ENCODE data around the gene CTNS. TPM values are rescaled to one million over a fixed set of nuclear protein-coding genes. Genes with fewer than 3 reads are reported as not detected.

CTNS gene
- total RNA-seq, 2 donors from 2014 or later = 6.6 to 23.3 TPM

DNA sequence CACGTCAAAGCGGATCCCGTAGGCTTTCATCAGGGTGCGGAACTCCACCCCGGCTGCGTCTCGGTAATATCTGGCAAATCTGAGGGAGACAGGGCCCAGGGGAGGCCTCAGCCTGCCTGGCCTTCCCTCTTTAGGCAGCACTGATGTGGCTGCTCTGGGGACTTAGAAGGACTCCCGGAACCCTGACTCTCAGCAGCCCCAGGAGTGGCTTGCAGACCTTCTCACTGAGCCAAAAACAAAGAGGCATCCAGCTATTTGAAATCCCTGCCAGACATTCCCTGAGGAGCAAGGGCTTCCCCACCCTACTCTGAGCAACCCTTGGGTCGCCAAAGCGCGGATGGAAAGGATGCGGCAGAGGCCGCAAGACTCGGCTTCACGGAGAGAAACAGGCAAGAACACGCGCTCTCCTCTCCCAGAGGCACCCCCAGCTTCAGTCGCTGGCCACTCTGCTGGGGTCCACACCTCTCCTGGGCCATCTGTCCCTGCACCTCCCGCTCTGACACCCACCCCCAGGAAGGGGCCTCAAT lies 51.5 kb downstream of the CTNS start:
- Histone ChIP-seq H3K27me3 (replicated peaks; ENCODE audit: insufficient read depth) (no peaks in the 10 kb centered on the region), H3K4me3 (no peak overlapping the region)
- no peak for ATAC-seq (ENCODE audit: insufficient number of reproducible peaks, low FRiP score, low read depth)

DNA sequence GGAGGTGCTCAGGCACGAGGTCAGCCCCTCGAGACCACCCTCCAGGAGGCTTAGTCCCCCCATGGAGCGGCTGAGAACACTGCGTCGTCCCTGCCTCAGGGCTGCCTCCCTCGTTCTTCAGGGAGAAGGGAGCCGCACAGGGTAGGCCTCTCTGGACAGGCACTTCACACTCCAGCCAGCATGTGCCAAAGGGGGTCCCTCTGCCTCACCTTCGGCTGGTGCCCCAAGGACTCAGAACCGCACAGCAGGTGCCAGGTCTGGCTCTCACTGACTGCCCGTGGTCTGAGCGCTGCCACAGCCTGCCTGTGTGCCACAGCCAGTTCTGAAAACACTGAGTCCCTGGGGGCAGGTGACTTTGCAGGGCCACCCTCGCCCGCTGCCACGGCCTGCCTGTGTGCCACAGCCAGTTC lies 52.3 kb downstream of the CTNS start:
- no peak overlapping the region for H3K27ac ChIP-seq
- H3K9me3 ChIP-seq = no peaks in the 10 kb centered on the region
- TF ChIP-seq, protein P1, sequence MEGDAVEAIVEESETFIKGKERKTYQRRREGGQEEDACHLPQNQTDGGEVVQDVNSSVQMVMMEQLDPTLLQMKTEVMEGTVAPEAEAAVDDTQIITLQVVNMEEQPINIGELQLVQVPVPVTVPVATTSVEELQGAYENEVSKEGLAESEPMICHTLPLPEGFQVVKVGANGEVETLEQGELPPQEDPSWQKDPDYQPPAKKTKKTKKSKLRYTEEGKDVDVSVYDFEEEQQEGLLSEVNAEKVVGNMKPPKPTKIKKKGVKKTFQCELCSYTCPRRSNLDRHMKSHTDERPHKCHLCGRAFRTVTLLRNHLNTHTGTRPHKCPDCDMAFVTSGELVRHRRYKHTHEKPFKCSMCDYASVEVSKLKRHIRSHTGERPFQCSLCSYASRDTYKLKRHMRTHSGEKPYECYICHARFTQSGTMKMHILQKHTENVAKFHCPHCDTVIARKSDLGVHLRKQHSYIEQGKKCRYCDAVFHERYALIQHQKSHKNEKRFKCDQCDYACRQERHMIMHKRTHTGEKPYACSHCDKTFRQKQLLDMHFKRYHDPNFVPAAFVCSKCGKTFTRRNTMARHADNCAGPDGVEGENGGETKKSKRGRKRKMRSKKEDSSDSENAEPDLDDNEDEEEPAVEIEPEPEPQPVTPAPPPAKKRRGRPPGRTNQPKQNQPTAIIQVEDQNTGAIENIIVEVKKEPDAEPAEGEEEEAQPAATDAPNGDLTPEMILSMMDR (IDR thresholded peaks at IDR 0.05) = no peak
- H3K4me3 ChIP-seq = no peak overlapping the region
- DNase-seq (ENCODE audit: low spot score) = no peak
- no peaks in the 10 kb centered on the region for H3K36me3 ChIP-seq
- H3K27me3 ChIP-seq (replicated peaks; ENCODE audit: insufficient read depth) = no peaks in the 10 kb centered on the region
- no peaks in the 10 kb centered on the region for H3K4me1 ChIP-seq (ENCODE audit: control insufficient read depth in 1 of 2, low read depth in 2 of 2)
- ATAC-seq (ENCODE audit: insufficient number of reproducible peaks, low FRiP score, low read depth) = no peak

More for the DNA sequence above, 51.5 kb downstream of the CTNS start:
- DNase-seq (ENCODE audit: low spot score) = no peak
- no peak overlapping the region for H3K27ac ChIP-seq
- H3K4me1 ChIP-seq (ENCODE audit: control insufficient read depth in 1 of 2, low read depth in 2 of 2) = no peaks in the 10 kb centered on the region
- no peaks in the 10 kb centered on the region for H3K9me3 ChIP-seq
- TF ChIP-seq, protein P1 (IDR thresholded peaks at IDR 0.05) = no peak
- H3K36me3 ChIP-seq = no peaks in the 10 kb centered on the region

DNA sequence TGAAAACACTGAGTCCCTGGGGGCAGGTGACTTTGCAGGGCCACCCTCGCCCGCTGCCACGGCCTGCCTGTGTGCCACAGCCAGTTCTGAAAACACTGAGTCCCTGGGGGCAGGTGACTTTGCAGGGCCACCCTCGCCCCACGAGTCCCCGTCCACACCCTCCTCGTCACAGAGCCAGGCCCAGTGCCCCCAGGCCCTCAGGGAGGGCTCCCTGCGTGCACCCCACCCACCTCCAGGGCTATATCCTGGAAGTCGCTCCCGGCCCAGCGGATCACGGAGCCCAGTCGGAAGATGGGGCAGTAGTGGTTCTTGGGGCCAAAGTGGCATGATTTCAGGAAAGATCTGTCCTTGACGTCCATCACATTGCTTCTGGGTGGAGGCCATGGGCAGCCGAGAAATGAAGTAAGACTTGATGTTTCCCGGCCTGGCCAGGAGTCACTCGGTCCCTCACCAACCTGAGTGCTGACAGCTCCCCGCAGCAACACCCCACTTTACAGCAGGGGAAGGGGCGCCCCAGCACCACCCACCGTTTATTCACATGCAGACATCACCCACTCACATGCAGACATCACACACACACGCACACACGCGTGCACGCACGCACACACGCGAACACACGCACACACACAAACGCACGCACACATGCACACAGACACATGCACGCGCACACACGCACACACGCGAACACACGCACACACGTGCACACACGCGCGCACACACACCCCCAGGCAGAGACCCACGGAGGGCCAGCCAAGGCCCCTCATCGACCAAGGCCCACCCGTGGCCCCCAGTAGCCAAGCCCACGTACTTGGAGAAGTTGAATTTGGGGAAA lies 52.9 kb downstream of the CTNS start:
- no peak for ATAC-seq (ENCODE audit: insufficient number of reproducible peaks, low FRiP score, low read depth)
- H3K27me3 ChIP-seq (replicated peaks; ENCODE audit: insufficient read depth) = peaks cover under 1% of the 10 kb centered on the region
- no peak overlapping the region for H3K27ac ChIP-seq
- no peaks in the 10 kb centered on the region for H3K9me3 ChIP-seq
- DNase-seq (ENCODE audit: low spot score) = no peak
- no peaks in the 10 kb centered on the region for H3K4me1 ChIP-seq (ENCODE audit: control insufficient read depth in 1 of 2, low read depth in 2 of 2)
- no peaks in the 10 kb centered on the region for H3K36me3 ChIP-seq
- H3K4me3 ChIP-seq = no peak overlapping the region
- TF ChIP-seq, protein P1 (IDR thresholded peaks at IDR 0.05) = no peak

DNA sequence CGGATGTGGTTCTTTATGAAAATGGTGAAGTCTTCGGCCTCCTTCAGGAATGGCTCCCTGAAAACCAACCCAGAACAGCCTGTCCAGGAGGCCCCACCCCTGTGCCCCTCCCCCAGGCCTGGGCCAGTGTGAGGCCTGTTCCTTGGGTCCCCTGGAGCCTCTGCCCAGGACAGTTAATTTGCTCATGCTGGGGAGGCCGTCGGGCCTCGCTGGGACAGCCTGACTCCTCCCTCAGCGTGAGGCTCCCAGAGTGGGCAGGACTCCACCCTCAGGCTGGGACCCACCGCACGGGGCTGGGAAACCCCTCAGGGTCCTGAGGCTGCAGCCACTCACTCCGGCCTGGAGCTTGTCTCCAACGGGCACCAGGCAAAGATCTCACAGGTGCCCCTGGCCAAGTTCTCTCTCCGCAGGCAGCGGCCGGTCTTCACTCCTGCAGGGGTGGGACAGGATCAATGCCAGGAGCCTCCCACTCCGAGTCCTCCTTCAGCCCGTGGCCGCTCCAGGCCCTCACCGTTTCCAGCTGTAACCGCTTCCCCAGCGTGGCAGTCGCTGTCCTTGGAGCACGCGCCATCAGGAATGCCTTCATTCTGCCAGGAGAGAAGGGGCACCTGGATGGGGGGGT lies 53.6 kb downstream of the CTNS start:
- Histone ChIP-seq H3K4me1 (ENCODE audit: control insufficient read depth in 1 of 2, low read depth in 2 of 2) (peaks cover 2 to 7% of the 10 kb centered on the region in 2 donors), H3K27me3 (replicated peaks; ENCODE audit: insufficient read depth) (peaks cover 8% of the 10 kb centered on the region), H3K4me3 (no peak overlapping the region), H3K9me3 (no peaks in the 10 kb centered on the region), H3K27ac (no peak overlapping the region), H3K36me3 (no peaks in the 10 kb centered on the region)
- DNase-seq (ENCODE audit: low spot score) (no peak), ATAC-seq (ENCODE audit: insufficient number of reproducible peaks, low FRiP score, low read depth) (no peak)
- TF ChIP-seq, protein P1 (IDR thresholded peaks at IDR 0.05) = no peak

DNA sequence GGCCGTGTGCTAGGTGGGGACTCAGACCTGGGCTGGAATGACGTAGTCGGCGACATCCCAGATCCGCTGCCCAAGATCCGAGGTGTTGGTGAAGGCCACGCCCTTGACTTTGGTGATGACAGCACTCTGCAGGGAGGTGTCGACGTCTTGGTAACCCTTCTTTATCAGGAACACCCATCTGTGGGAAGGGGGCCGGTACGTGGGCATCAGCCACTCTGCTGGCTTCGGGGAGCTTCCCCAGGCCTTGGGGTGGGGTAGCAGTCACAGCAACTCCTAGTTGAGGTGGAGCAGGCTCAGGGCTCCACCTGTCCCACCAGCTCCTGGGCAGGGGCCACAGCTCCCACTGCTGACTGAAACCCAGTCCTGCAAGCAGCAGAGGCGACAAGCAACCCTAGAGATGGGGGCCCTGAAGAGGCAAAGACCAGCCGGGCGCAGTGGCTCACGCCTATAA lies 55.1 kb downstream of the CTNS start:
- H3K36me3 ChIP-seq = no peaks in the 10 kb centered on the region
- peaks cover 6 to 16% of the 10 kb centered on the region in 2 donors for H3K4me1 ChIP-seq (ENCODE audit: control insufficient read depth in 1 of 2, low read depth in 2 of 2)
- DNase-seq (ENCODE audit: low spot score) (no peak), ATAC-seq (ENCODE audit: insufficient number of reproducible peaks, low FRiP score, low read depth) (no peak)
- H3K9me3 ChIP-seq = no peaks in the 10 kb centered on the region
- H3K27ac ChIP-seq = no peak overlapping the region
- peaks cover 12% of the 10 kb centered on the region for H3K27me3 ChIP-seq (replicated peaks; ENCODE audit: insufficient read depth)
- no peak overlapping the region for H3K4me3 ChIP-seq
- TF ChIP-seq, protein P1 (IDR thresholded peaks at IDR 0.05) = no peak

Measured in thoracic aorta (tissue), 2 donors.